WTC11 (cell line): ENCODE data around the gene BCL11A. TPM values are rescaled to one million over a fixed set of nuclear protein-coding genes. Genes with fewer than 3 reads are reported as not detected.

Experiments used
- ATAC-seq: fragments of 200-7000 bp; cut with Tn5 transposase; 2 replicates; pipeline ENCODE4 v1.10.0; 2021; ENCODE audit warnings: mild to moderate bottlenecking, moderate library complexity
- CTCF ChIA-PET: fragments of 300-600 bp; sonication (Branson Sonifier 250); formaldehyde crosslinking; loops from one replicate; lab custom pipeline; 2021; ENCODE audit warnings: antibody characterized with exemption; lab: Charles Lee
- POLR2A ChIA-PET: fragments of 350-600 bp; sonication (Branson Sonifier 250); formaldehyde crosslinking; loops from one replicate; lab custom pipeline; 2021; ENCODE audit warnings: antibody characterized with exemption; lab: Charles Lee
- DNase-seq: peaks from one replicate; pipeline ENCODE4 v3.0.0; 2021; ENCODE audit warnings: low spot score
- H3K27ac Mint-ChIP-seq: 2 replicates; pipeline ENCODE4 v1.8.0; 2021; ENCODE audit warnings: mixed read lengths
- H3K27me3 Mint-ChIP-seq: 2 replicates; pipeline ENCODE4 v1.8.0; 2021; ENCODE audit warnings: low read depth, mild to moderate bottlenecking, moderate library complexity, mixed read lengths
- H3K36me3 Mint-ChIP-seq: 2 replicates; pipeline ENCODE4 v1.8.0; 2021; ENCODE audit warnings: mixed read lengths
- H3K4me1 Mint-ChIP-seq: 2 replicates; pipeline ENCODE4 v1.8.0; 2022; ENCODE audit warnings: mixed read lengths
- H3K4me3 Mint-ChIP-seq: 2 replicates; pipeline ENCODE4 v1.8.0; 2021; ENCODE audit warnings: mild to moderate bottlenecking, moderate library complexity, mixed read lengths
- H3K9me3 Mint-ChIP-seq: 2 replicates; pipeline ENCODE4 v1.8.0; 2021; ENCODE audit warnings: mixed read lengths
- ESRRA ChIP-seq: sonication (generic); formaldehyde crosslinking; IDR thresholded peaks from 2 replicates; pipeline ENCODE4 v1.8.1; 2022; ENCODE audit warnings: mild to moderate bottlenecking, missing genetic modification reagents, borderline replicate concordance
- GABPB1 ChIP-seq: sonication (generic); formaldehyde crosslinking; IDR thresholded peaks from 2 replicates; pipeline ENCODE4 v1.8.1; 2023; ENCODE audit warnings: mild to moderate bottlenecking, missing genetic modification reagents
- JAZF1 ChIP-seq: fragments of 250-450 bp; sonication (Bioruptor Pico); IDR thresholded peaks from 2 replicates; pipeline ENCODE4 v1.9.0; 2021; ENCODE audit warnings: moderate library complexity, mild to moderate bottlenecking, inconsistent platforms
- JUN ChIP-seq: sonication (generic); formaldehyde crosslinking; IDR thresholded peaks from 2 replicates; pipeline ENCODE4 v1.8.0; 2023; ENCODE audit warnings: mild to moderate bottlenecking, missing genetic modification reagents
- TEAD4 ChIP-seq: sonication (generic); formaldehyde crosslinking; IDR thresholded peaks from 2 replicates; pipeline ENCODE4 v1.8.0; 2022; ENCODE audit warnings: mild to moderate bottlenecking, missing genetic modification reagents
- ZNF317 ChIP-seq: sonication (generic); formaldehyde crosslinking; IDR thresholded peaks from 2 replicates; pipeline ENCODE4 v1.8.1; 2023; ENCODE audit warnings: low read depth, mild to moderate bottlenecking, moderate library complexity, missing genetic modification reagents, borderline replicate concordance
- total RNA-seq: library from RNA; stranded (reverse); gene quantifications from 3 replicates; pipeline ENCODE4 v1.2.3, GENCODE V29; 2021
- TF ChIP-seq, protein P1 (sequence below): fragments of 250-450 bp; sonication (Bioruptor Pico); IDR thresholded peaks from 2 replicates; pipeline ENCODE4 v1.9.0; 2021; ENCODE audit warnings: mild to moderate bottlenecking, borderline replicate concordance
- TF ChIP-seq, protein P2 (sequence below): sonication (generic); formaldehyde crosslinking; IDR thresholded peaks from 2 replicates; pipeline ENCODE4 v1.8.0; 2022; ENCODE audit warnings: mild to moderate bottlenecking, missing genetic modification reagents
- TF ChIP-seq, protein P3 (sequence below): fragments of 250-450 bp; sonication (Bioruptor Pico); IDR thresholded peaks from 2 replicates; pipeline ENCODE4 v1.9.0; 2021; ENCODE audit warnings: mild to moderate bottlenecking
- TF ChIP-seq, protein P4 (sequence below): sonication (generic); formaldehyde crosslinking; conservative IDR thresholded peaks from 2 replicates; pipeline ENCODE4 v1.8.1; 2022; ENCODE audit warnings: mild to moderate bottlenecking, missing genetic modification reagents
- TF ChIP-seq, protein P5 (sequence below): fragments of 200-600 bp; IDR thresholded peaks from 2 replicates; pipeline ENCODE4 v1.8.0; 2022; ENCODE audit warnings: antibody characterized with exemption
- TF ChIP-seq, protein P6 (sequence below): sonication (generic); formaldehyde crosslinking; IDR thresholded peaks from 2 replicates; pipeline ENCODE4 v1.8.1; 2023; ENCODE audit warnings: mild to moderate bottlenecking, missing genetic modification reagents, moderate library complexity
- TF ChIP-seq, protein P7 (sequence below): sonication (generic); formaldehyde crosslinking; IDR thresholded peaks from 2 replicates; pipeline ENCODE4 v1.8.1; 2022; ENCODE audit warnings: mild to moderate bottlenecking, missing genetic modification reagents, moderate library complexity, borderline replicate concordance

The BCL11A gene
- total RNA-seq, 1 experiment from 2014 or later: 53.2 TPM

DNA sequence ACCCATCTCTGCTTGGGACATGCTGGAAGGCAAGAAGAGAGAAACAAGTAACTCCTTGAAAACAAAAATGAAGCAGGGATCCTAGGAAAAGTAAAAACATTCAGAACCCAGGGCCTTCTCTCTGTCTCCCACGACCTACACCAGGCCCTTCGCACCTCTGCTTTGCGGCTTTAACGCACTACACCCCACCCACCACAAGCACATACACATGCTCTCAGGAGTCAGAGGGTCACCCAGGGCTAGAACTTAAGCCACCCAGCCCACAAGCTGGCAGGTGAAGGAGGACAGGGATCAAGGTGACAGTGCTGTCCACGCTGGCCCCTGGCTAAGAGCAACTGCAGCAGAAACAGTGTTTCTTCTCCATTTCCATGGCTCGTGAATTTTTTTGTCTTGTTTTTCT lies 72.2 kb downstream of the BCL11A start (continued):
- TF ChIP-seq, protein P1, sequence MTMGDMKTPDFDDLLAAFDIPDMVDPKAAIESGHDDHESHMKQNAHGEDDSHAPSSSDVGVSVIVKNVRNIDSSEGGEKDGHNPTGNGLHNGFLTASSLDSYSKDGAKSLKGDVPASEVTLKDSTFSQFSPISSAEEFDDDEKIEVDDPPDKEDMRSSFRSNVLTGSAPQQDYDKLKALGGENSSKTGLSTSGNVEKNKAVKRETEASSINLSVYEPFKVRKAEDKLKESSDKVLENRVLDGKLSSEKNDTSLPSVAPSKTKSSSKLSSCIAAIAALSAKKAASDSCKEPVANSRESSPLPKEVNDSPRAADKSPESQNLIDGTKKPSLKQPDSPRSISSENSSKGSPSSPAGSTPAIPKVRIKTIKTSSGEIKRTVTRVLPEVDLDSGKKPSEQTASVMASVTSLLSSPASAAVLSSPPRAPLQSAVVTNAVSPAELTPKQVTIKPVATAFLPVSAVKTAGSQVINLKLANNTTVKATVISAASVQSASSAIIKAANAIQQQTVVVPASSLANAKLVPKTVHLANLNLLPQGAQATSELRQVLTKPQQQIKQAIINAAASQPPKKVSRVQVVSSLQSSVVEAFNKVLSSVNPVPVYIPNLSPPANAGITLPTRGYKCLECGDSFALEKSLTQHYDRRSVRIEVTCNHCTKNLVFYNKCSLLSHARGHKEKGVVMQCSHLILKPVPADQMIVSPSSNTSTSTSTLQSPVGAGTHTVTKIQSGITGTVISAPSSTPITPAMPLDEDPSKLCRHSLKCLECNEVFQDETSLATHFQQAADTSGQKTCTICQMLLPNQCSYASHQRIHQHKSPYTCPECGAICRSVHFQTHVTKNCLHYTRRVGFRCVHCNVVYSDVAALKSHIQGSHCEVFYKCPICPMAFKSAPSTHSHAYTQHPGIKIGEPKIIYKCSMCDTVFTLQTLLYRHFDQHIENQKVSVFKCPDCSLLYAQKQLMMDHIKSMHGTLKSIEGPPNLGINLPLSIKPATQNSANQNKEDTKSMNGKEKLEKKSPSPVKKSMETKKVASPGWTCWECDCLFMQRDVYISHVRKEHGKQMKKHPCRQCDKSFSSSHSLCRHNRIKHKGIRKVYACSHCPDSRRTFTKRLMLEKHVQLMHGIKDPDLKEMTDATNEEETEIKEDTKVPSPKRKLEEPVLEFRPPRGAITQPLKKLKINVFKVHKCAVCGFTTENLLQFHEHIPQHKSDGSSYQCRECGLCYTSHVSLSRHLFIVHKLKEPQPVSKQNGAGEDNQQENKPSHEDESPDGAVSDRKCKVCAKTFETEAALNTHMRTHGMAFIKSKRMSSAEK (CRISPR knock-in tag): no peak
- TF ChIP-seq ESRRA (CRISPR knock-in tag) (no peak), JAZF1 (no peak), TEAD4 (CRISPR knock-in tag) (no peak), JUN (CRISPR knock-in tag) (no peak)
- TF ChIP-seq, protein P2, sequence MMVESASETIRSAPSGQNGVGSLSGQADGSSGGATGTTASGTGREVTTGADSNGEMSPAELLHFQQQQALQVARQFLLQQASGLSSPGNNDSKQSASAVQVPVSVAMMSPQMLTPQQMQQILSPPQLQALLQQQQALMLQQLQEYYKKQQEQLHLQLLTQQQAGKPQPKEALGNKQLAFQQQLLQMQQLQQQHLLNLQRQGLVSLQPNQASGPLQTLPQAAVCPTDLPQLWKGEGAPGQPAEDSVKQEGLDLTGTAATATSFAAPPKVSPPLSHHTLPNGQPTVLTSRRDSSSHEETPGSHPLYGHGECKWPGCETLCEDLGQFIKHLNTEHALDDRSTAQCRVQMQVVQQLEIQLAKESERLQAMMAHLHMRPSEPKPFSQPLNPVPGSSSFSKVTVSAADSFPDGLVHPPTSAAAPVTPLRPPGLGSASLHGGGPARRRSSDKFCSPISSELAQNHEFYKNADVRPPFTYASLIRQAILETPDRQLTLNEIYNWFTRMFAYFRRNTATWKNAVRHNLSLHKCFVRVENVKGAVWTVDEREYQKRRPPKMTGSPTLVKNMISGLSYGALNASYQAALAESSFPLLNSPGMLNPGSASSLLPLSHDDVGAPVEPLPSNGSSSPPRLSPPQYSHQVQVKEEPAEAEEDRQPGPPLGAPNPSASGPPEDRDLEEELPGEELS (CRISPR knock-in tag): no peak
- TF ChIP-seq, protein P3, sequence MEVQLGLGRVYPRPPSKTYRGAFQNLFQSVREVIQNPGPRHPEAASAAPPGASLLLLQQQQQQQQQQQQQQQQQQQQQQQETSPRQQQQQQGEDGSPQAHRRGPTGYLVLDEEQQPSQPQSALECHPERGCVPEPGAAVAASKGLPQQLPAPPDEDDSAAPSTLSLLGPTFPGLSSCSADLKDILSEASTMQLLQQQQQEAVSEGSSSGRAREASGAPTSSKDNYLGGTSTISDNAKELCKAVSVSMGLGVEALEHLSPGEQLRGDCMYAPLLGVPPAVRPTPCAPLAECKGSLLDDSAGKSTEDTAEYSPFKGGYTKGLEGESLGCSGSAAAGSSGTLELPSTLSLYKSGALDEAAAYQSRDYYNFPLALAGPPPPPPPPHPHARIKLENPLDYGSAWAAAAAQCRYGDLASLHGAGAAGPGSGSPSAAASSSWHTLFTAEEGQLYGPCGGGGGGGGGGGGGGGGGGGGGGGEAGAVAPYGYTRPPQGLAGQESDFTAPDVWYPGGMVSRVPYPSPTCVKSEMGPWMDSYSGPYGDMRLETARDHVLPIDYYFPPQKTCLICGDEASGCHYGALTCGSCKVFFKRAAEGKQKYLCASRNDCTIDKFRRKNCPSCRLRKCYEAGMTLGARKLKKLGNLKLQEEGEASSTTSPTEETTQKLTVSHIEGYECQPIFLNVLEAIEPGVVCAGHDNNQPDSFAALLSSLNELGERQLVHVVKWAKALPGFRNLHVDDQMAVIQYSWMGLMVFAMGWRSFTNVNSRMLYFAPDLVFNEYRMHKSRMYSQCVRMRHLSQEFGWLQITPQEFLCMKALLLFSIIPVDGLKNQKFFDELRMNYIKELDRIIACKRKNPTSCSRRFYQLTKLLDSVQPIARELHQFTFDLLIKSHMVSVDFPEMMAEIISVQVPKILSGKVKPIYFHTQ (CRISPR knock-in tag): no peak
- TF ChIP-seq, protein P4, sequence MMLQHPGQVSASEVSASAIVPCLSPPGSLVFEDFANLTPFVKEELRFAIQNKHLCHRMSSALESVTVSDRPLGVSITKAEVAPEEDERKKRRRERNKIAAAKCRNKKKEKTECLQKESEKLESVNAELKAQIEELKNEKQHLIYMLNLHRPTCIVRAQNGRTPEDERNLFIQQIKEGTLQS (CRISPR knock-in tag): no peak
- TF ChIP-seq, protein P5, sequence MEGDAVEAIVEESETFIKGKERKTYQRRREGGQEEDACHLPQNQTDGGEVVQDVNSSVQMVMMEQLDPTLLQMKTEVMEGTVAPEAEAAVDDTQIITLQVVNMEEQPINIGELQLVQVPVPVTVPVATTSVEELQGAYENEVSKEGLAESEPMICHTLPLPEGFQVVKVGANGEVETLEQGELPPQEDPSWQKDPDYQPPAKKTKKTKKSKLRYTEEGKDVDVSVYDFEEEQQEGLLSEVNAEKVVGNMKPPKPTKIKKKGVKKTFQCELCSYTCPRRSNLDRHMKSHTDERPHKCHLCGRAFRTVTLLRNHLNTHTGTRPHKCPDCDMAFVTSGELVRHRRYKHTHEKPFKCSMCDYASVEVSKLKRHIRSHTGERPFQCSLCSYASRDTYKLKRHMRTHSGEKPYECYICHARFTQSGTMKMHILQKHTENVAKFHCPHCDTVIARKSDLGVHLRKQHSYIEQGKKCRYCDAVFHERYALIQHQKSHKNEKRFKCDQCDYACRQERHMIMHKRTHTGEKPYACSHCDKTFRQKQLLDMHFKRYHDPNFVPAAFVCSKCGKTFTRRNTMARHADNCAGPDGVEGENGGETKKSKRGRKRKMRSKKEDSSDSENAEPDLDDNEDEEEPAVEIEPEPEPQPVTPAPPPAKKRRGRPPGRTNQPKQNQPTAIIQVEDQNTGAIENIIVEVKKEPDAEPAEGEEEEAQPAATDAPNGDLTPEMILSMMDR: no peak

DNA sequence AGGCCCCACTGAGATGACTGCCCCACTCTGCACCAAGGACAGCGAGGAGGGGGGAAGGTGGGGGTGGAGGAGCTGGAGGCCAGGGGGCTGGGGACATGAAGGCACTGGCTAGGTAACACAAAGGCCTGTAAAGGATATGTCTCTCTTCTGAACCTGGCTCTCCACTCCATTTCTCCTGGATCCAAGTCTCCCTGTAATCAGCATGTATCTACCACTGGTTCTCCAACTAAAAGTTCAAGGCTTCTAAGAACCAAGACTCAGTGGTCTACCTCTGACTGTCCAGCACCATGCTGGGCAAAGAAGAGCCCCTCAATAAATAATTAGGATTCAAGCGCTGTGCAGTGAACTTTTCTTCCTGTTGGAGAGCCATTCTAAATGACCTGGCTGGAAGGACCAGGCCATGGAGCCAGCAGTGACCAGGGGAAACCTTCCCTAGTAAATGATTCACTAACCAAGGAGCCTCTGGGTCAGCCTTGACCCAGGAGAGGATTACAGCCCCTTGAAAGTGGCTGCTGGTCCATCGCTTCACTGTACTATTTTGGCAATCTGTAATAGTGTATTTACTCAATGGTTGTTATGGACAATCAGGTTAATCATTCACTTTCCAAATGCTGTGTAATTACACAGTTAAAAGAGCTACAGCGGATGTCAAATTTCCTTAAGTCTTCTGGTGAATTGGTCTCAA lies 73.2 kb downstream of the BCL11A start:
- Mint-ChIP-seq H3K4me1 (peaks cover 96% of the 10 kb centered on the region), H3K36me3 (peaks cover 20% of the 10 kb centered on the region), H3K27me3 (peaks cover 48% of the 10 kb centered on the region), H3K4me3 (no peak overlapping the region), H3K27ac (no peak overlapping the region), H3K9me3 (no peaks in the 10 kb centered on the region)
- ChIA-PET POLR2A (interaction anchor here (0.9 kb wide), 1 partner anchor 70 kb away, joined by 3 read pairs; no protein-coding TSS in a partner anchor), CTCF (no interaction called here)
- DNase-seq (no peak), ATAC-seq (no peak)
- TF ChIP-seq GABPB1 (peak; percentile 34; the same call in 1 of the 2 replicates), ZNF317 (CRISPR knock-in tag) (no peak)
- TF ChIP-seq, protein P6, sequence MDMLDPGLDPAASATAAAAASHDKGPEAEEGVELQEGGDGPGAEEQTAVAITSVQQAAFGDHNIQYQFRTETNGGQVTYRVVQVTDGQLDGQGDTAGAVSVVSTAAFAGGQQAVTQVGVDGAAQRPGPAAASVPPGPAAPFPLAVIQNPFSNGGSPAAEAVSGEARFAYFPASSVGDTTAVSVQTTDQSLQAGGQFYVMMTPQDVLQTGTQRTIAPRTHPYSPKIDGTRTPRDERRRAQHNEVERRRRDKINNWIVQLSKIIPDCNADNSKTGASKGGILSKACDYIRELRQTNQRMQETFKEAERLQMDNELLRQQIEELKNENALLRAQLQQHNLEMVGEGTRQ (CRISPR knock-in tag): no peak
- TF ChIP-seq, protein P7, sequence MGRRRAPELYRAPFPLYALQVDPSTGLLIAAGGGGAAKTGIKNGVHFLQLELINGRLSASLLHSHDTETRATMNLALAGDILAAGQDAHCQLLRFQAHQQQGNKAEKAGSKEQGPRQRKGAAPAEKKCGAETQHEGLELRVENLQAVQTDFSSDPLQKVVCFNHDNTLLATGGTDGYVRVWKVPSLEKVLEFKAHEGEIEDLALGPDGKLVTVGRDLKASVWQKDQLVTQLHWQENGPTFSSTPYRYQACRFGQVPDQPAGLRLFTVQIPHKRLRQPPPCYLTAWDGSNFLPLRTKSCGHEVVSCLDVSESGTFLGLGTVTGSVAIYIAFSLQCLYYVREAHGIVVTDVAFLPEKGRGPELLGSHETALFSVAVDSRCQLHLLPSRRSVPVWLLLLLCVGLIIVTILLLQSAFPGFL (CRISPR knock-in tag): no peak
